ENCODE data around the gene BCL11B.

The BCL11B gene

GRCh38 chr14:99199846-99200653 is 71.9 kb downstream of the BCL11B start:
- DNase-seq (ENCODE audit: low spot score), result no peak

DNA sequence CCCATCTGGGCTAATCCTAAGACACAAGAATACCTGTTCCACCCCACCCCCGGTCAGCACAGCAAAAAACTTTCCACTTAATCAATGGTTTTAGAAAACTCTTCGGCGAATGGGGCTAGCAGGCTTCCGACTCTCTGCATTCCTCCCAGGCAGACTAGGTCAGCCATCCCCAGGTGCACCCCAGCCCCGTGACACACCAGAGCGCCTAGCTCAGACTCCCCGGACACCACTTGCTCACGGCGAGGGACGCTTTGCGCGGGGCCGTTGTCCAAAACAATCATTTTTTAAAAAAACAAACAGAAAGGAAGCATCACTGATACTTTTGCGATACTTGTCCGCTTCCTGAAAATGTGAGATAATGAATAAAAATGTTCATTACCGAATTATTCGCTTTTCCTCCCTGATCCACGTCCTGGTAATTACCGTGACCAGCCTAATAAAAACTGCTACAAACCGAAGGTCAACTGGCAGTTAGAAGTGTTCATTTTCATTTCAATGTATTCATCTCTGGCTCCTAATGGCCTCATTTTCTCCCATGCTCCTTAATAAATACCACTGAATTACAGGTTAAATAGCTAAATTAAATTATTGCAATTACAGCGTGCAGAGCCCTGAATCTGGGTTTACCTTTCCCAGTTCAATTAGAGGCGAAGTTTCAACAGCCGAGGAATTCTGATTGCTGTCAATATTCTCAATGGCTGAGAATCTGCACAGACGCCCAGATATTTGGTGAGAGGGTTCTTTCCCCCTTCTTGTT is 73.1 kb downstream of the BCL11B start:
- no peak for DNase-seq (ENCODE audit: low spot score)

GRCh38 chr14:99196310-99196650 is 75.7 kb downstream of the BCL11B start:
- no peak for DNase-seq (ENCODE audit: low spot score)

DNA sequence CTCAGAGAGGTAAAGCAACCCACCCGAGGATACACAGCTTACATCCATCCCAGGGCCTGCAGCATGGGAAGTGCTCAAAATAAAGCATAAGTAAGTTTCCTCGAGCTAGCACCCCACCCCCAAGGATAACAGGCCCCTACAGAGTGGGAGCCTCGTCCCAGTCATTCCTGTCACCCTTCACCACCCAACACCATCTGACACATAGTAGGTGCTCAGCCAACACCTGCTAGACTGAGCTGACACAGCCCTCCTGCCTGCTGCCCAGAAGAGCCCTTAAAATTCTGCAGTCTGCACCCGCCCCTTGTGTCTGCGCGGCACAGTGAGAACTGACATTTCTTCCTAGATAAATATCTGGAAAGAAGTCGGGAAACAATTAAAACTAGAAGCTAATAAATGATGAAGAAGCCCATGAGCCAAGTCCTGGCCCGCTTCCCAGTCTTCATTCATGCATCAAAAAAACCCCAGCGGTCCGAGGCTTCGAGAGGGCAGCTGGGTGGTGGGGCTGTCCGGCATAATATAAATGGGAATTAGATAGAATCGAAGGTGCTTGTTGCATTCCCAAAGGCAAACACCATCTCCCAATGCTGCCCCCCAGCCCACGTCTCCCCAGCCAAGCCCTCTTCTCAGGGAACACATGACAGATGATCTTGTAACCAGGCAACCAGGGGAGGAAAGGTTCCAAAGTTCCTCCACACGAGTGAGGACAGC is 76.2 kb downstream of the BCL11B start:
- no peak for DNase-seq (ENCODE audit: low spot score)

- no peak for DNase-seq (ENCODE audit: low spot score)
Observed at GRCh38 chr14:99194736-99195135, 77.3 kb downstream of the BCL11B start.

- DNase-seq (ENCODE audit: low spot score), result no peak
Observed at GRCh38 chr14:99194136-99194535, 77.9 kb downstream of the BCL11B start.

DNA sequence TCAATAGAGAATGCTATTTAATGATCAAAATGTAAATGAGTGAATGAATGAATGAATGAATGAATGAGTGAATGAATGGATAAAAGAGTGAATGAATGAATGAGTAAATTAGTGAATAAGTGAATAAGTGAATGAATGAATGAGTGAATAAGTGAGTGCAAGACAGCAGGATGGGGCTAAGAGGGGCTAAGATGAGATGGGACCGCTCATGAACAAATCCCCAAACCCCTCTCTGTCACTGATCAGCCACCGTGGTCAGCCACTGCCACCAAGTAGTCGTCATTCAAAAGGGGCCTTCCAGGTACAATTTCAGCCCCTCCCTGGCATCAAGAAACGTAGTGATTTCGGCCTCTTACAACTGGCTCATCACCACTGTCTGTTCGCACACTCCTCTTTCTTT is 79.2 kb downstream of the BCL11B start:
- DNase-seq (ENCODE audit: low spot score), result no peak

- peak; percentile 42 for DNase-seq (ENCODE audit: low spot score)
Observed at GRCh38 chr14:99192028-99192621, 79.9 kb downstream of the BCL11B start.

DNA sequence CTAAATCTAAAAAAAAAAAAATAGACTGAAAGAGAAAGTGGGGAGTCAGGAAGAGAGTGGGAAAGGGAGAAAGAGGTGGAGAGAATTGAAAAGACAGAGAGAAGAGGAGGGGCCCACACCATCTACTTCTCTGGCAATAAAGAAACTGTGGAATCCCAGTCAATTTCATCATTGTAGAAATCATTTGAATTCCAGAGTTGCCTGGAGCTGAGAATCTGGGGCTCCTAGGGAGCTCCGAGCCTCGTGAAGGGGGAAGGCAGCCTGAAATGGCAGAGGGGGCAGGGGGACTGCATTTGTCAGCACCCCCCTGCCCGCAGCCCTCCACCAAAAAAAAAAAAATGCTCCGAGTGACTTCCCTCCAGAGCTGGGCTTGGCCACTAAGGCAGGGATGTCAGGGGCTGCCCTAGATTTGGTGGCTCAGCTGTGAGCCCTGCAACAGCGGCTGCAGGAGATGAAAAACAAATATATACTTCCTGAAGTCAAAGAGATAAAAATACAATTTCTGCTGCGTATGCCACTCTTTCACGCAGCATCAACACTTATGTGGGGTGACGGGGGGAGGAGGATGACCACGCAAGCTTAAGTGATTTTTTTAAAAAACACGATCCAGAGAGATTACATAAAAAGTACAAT is 80.5 kb downstream of the BCL11B start:
- DNase-seq (ENCODE audit: low spot score), result no peak

DNA sequence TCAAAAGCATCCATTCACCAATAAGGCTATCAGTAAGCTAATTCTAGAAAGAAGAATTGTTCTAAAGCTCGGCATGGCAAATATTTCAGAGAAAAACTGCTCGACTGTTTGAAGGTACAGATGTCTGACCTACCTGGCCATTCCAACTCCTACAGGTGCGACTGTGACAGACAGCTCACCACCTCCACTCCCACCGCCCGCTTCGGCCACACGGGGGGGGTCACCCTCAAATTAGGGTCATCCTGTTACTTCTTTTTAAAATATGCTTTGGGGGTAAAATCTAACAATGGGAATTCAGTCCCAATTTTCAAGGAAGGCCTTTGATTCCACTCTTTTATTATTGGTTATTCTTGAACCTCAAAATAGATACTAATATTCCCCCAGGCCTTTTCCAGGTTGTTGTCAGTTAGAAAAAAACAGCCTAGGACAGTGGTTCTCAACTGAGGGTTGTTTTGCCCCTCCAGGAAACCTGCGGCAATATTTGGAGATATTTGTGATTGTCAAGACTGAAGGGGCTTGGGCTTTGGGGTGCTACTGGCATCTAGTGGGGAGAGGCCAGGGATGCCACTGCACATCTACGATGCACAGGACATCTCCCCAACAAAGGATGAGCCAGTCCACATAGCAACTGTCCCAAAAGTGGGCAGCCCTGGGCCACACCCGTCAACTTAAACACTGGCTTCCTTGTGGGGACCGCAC is 81.2 kb downstream of the BCL11B start:
- no peak for DNase-seq (ENCODE audit: low spot score)

DNA sequence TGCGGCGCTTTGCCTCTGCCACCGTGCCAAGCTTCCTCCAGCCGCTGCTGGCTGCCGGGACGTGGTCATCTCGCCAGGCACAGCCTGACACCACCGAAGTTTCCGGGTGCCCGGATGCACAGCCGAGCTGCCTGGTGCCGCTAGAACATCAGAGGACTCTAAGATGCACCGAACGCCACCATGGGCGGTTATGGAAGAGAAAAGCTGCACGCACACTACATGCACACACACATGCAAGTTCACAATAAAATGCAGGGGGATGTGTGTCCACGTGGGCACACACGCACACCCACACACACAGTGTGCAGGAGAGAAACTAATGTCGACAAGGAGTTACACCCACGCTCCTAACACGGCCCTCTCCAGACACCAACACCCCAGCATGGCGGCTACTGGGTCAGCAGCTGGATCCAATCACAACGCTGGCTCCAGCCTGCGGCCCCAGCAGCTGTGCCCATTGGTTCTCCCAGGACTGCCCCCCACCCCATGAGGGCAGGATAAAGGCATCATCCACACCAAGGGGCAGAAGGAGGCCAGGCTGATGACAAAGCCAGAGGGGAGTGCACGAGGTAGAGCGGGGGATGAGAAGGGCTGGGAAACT is 82.7 kb downstream of the BCL11B start:
- DNase-seq (ENCODE audit: low spot score), result no peak

GRCh38 chr14:99188731-99189191 is 83.2 kb downstream of the BCL11B start:
- no peak for DNase-seq (ENCODE audit: low spot score)

DNA sequence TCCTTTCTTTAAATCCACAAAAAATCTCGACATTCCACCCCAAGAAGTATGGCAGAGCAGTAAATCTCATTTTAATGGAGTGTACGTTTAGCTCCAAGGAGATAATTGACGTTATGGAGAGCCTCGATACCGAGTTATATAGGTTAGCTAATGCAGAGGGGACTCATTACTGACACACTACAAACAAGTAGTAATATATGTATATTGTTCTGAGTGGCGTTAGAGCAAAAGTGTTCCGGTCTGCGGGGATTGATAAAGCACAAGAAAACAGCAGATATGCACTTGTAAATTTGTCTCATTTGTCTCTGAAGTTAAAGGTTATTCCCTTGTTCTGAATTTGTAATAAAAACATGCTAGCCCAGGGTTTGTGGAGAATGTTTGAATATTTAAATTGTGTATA is 84.1 kb downstream of the BCL11B start:
- no peak for DNase-seq (ENCODE audit: low spot score)

DNA sequence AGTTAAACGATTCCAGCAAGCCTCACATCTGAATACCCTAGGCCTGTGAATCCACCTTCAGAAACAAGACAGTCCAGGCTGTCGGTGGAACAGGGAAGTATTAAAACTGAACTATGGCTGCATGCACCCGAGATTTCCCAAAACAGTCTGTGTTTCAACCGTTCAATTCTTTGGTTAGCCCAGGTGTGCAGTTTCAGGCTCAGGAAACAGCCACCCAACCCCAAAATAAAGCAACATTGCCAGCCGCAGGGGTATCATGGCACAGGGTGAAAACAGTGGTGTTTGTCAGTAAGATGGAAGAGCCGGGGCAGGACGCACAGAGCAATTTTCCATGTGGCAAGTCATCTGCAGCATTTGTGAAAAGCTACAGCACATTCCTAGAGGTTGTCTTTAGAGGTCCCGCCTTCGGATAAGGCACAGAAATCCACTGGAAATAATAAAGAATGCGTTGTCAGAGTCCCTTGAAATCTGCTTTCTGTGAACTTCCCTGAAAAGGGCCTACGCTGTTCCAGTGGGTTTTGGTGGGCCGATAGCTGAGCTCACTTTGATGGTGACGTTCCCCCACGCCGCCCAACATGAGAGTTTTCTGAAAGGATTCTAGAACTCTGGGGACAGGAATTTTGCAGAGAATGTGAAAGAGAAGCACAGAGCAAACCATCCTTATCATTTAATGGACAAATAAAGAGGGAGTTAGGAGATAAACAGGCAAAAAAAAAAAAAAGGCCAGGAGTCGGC is 84.9 kb downstream of the BCL11B start:
- peak; percentile 70 for DNase-seq (ENCODE audit: low spot score)

DNA sequence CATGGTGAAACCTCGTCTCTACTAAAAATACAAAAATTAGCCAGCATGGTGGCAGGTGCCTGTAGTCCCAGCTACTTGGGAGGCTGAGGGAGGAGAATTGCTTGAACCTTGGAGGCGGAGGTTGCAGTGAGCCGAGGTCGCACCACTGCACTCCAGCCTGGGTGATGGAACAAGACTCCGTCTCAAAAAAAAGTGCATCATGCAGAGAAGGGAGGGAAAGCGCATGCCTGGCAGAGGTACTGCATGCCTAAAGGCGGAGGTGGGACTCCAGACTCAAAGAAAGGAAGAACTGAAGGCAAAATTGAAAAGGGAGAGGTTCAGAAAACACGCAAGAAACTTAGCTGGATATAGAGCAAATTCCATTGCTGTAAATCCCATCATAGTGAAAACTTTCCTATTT is 85.7 kb downstream of the BCL11B start:
- DNase-seq (ENCODE audit: low spot score), result peak; percentile 37

- DNase-seq (ENCODE audit: low spot score), result no peak
Observed at GRCh38 chr14:99185436-99186068, 86.4 kb downstream of the BCL11B start.

DNA sequence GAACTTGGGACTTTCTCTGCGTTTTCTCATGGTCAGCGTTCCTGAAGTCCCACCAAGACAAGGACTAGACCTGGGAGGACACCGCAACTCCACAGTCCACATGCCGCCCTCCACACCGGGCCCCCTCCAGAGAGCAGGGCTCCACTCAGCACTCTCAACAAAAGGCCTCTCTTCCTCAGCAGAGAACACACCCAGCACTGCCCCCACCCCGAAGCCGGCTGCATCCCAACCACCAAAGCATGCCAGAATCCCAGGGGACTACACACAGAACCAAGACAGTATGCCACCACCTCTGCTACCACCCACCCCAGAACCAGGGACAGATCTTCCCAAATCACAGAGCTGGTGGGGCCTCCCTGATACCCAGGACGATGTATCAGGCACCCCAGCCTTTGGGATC is 88.3 kb downstream of the BCL11B start:
- no peak for DNase-seq (ENCODE audit: low spot score)

DNA sequence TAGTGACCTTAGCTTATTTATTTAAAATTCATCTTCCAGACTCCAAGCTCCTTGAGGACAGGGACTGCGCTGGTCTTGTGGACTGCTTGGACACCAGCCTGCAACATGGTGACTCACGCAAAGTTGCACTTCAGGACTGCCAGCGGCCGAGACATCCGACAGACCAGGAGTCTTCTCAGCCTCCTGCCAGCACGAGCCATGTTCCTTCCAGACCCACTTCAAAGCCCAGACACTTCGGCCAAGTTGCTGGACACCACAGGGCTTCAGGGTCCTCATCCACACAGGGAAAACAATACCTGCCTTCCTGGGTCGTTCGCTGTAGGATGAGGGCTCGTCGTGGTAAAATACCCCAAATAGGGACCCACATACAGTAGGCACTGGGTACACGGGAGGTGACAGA is 88.7 kb downstream of the BCL11B start:
- DNase-seq (ENCODE audit: low spot score), result no peak

- DNase-seq (ENCODE audit: low spot score), result peak; percentile 47
Observed at GRCh38 chr14:99182548-99183250, 89.3 kb downstream of the BCL11B start.

Measured in putamen (tissue), 1 donor.